ENCODE measurements around the gene ITGB5.

ITGB5 gene

GRCh38 chr3:124781476-124782376, 105.4 kb downstream of the ITGB5 start:
- H3K4me3 ChIP-seq (ENCODE audit: low read depth, low read length), result no peak overlapping the region
- DNase-seq (ENCODE audit: low read depth), result no peak
- no peak for TF ChIP-seq CTCF (IDR thresholded peaks at IDR 0.05; ENCODE audit: insufficient read depth, low read depth, low read length, missing control alignments)

- TF ChIP-seq CTCF (IDR thresholded peaks at IDR 0.05; ENCODE audit: insufficient read depth, low read depth, low read length, missing control alignments), result no peak
- DNase-seq (ENCODE audit: low read depth), result peak; percentile 40
- H3K4me3 ChIP-seq (ENCODE audit: low read depth, low read length), result no peak overlapping the region
Observed at GRCh38 chr3:124780761-124781475, 106.2 kb downstream of the ITGB5 start.

GRCh38 chr3:124780356-124780755, 106.8 kb downstream of the ITGB5 start:
- TF ChIP-seq CTCF (IDR thresholded peaks at IDR 0.05; ENCODE audit: insufficient read depth, low read depth, low read length, missing control alignments), result no peak
- no peak for DNase-seq (ENCODE audit: low read depth)

GRCh38 chr3:124779751-124780191, 107.4 kb downstream of the ITGB5 start:
- no peak overlapping the region for H3K4me3 ChIP-seq (ENCODE audit: low read depth, low read length)
- no peak for TF ChIP-seq CTCF (IDR thresholded peaks at IDR 0.05; ENCODE audit: insufficient read depth, low read depth, low read length, missing control alignments)
- DNase-seq (ENCODE audit: low read depth), result no peak

More at GRCh38 chr3:124780356-124780755, 106.8 kb downstream of the ITGB5 start:
- no peak overlapping the region for H3K4me3 ChIP-seq (ENCODE audit: low read depth, low read length)

GRCh38 chr3:124779116-124779515, 108.0 kb downstream of the ITGB5 start:
- no peak for DNase-seq (ENCODE audit: low read depth)
- TF ChIP-seq CTCF (IDR thresholded peaks at IDR 0.05; ENCODE audit: insufficient read depth, low read depth, low read length, missing control alignments), result no peak
- H3K4me3 ChIP-seq (ENCODE audit: low read depth, low read length), result no peak overlapping the region

GRCh38 chr3:124777762-124778470, 109.2 kb downstream of the ITGB5 start:
- no peak for TF ChIP-seq CTCF (IDR thresholded peaks at IDR 0.05; ENCODE audit: insufficient read depth, low read depth, low read length, missing control alignments)
- DNase-seq (ENCODE audit: low read depth), result no peak
- H3K4me3 ChIP-seq (ENCODE audit: low read depth, low read length), result no peak overlapping the region
